ENCODE data around the gene MOCS3. TPM values are rescaled to one million over a fixed set of nuclear protein-coding genes. Genes with fewer than 3 reads are reported as not detected.

Gene MOCS3
- polyA plus RNA-seq, 2 of the 4 experiments (the other 2 are of a cell fraction), result 4.8 to 5.7 TPM

GRCh38 chr20:50921803-50922501 lies 36.7 kb upstream of the MOCS3 start:
- ChIA-PET CTCF (interaction anchor here (1.5 to 18.7 kb wide), 4 partner anchors 8 to 128 kb away, joined by 4 to 187 read pairs (median 87); partner anchors contain the start of genes ADNP and BCAS4), POLR2A (interaction anchor here (2.2 kb wide), 1 partner anchor 10 kb away, joined by 10 read pairs; the partner anchor contains the start of gene ADNP)
- no peak overlapping the region for H3K4me3 ChIP-seq
- peaks cover 42% of the 10 kb centered on the region for H3K4me1 ChIP-seq
- ATAC-seq (0 out of 6 replicates have a peak, but pooled peaks of 1 of the 2 experiments have one; percentile 26), FAIRE-seq (no peak), DNase-seq (ENCODE audit: low read depth in 1 of 2, low spot score in 1 of 2) (no peak)
- 86% methylated on average over 8 of the region's 8 CpGs for WGBS (ENCODE audit: missing lambda C conversion rate)
- H3K9me3 ChIP-seq, result no peaks in the 10 kb centered on the region
- no peak overlapping the region for H3K4me2 ChIP-seq
- no peak overlapping the region for H3K27ac ChIP-seq
- TF ChIP-seq FOSL2 (IDR thresholded peaks at IDR 0.05) (no peak), FOSL2 (CRISPR knock-in tag; IDR thresholded peaks at IDR 0.05) (no peak), TP53 (CRISPR knock-in tag; IDR thresholded peaks at IDR 0.05) (no peak), ZSCAN20 (CRISPR knock-in tag; IDR thresholded peaks at IDR 0.05) (no peak), REST (IDR thresholded peaks at IDR 0.05) (no peak), FOXS1 (CRISPR knock-in tag; IDR thresholded peaks at IDR 0.05) (no peak), HDAC2 (IDR thresholded peaks at IDR 0.05) (no peak), ZC3H11A (IDR thresholded peaks at IDR 0.05) (no peak), ATOH8 (CRISPR knock-in tag; IDR thresholded peaks at IDR 0.05; ENCODE audit: low read depth) (no peak), EP300 (IDR thresholded peaks at IDR 0.05) (no peak), ZNF302 (CRISPR knock-in tag; IDR thresholded peaks at IDR 0.05) (no peak), EHMT2 (IDR thresholded peaks at IDR 0.05; ENCODE audit: low read depth) (no peak), HMGXB4 (CRISPR knock-in tag; IDR thresholded peaks at IDR 0.05; ENCODE audit: borderline replicate concordance) (no peak), HES2 (IDR thresholded peaks at IDR 0.05) (no peak), PHF8 (IDR thresholded peaks at IDR 0.05; ENCODE audit: borderline replicate concordance, low read depth) (no peak), MYC (IDR thresholded peaks at IDR 0.05; ENCODE audit: borderline replicate concordance, low read length) (no peak)

GRCh38 chr20:50924261-50924920 lies 34.2 kb upstream of the MOCS3 start:
- Histone ChIP-seq H3K9me3 (no peaks in the 10 kb centered on the region), H3K27ac (no peak overlapping the region), H3K4me2 (no peak overlapping the region), H3K4me1 (peaks cover 57% of the 10 kb centered on the region), H3K4me3 (no peak overlapping the region)
- TF ChIP-seq CEBPB (IDR thresholded peaks at IDR 0.05), result no peak
- TF ChIP-seq SREBF2 (IDR thresholded peaks at IDR 0.05), result no peak
- TF ChIP-seq RAD21 (conservative IDR thresholded peaks at IDR 0.05 in 1 of 2, IDR thresholded peaks at IDR 0.05 in 1 of 2), result no peak
- no peak for TF ChIP-seq TFCP2L1 (CRISPR knock-in tag; IDR thresholded peaks at IDR 0.05)
- no peak for TF ChIP-seq HMGXB4 (CRISPR knock-in tag; IDR thresholded peaks at IDR 0.05; ENCODE audit: borderline replicate concordance)
- no peak for TF ChIP-seq MAZ (IDR thresholded peaks at IDR 0.05; ENCODE audit: borderline replicate concordance, low read depth, low read length)
- no peak for TF ChIP-seq ZC3H11A (IDR thresholded peaks at IDR 0.05)
- 81% methylated on average over 2 of the region's 2 CpGs for WGBS (ENCODE audit: missing lambda C conversion rate)
- CTCF ChIA-PET, result interaction anchor here (1.7 to 18.7 kb wide), 5 partner anchors 5 to 131 kb away, joined by 5 to 187 read pairs (median 167); partner anchors contain the start of genes ADNP and BCAS4
- POLR2A ChIA-PET, result interaction anchor here (0.6 kb wide), 1 partner anchor 117 kb away, joined by 4 read pairs; no protein-coding TSS in a partner anchor
- FAIRE-seq (no peak), ATAC-seq (no peak), DNase-seq (ENCODE audit: low read depth in 1 of 2, low spot score in 1 of 2) (no peak)

All from A549 (cell line).